LNCaP clone FGC (cell line): ENCODE results near the gene NOS1.
"Not testable (repeated sequence)": the region's sequence is repeated elsewhere in the genome, so short reads cannot be mapped to it uniquely, and the experiment has no call there.

Source experiments
- DNase-seq: peaks from one replicate; pipeline ENCODE4 v3.0.0-alpha.2; 2011; ENCODE audit warnings: low read depth
- H3K4me3 ChIP-seq: 2 replicates; pipeline ENCODE4 v1.5.1; 2011; ENCODE audit warnings: mild to moderate bottlenecking, low read depth, low read length, control low read depth
- TF ChIP-seq, protein P1 (sequence below): IDR thresholded peaks from 2 replicates; pipeline ENCODE4 v1.5.1; 2012; ENCODE audit warnings: mild to moderate bottlenecking; ENCODE audit not compliant: control insufficient read depth, insufficient read depth; ENCODE audit errors: extremely low read depth

The NOS1 gene

GRCh38 chr12:117235261-117235660, 126.2 kb downstream of the NOS1 start:
- DNase-seq: no peak
- no peak overlapping the region for H3K4me3 ChIP-seq
- TF ChIP-seq, protein P1, sequence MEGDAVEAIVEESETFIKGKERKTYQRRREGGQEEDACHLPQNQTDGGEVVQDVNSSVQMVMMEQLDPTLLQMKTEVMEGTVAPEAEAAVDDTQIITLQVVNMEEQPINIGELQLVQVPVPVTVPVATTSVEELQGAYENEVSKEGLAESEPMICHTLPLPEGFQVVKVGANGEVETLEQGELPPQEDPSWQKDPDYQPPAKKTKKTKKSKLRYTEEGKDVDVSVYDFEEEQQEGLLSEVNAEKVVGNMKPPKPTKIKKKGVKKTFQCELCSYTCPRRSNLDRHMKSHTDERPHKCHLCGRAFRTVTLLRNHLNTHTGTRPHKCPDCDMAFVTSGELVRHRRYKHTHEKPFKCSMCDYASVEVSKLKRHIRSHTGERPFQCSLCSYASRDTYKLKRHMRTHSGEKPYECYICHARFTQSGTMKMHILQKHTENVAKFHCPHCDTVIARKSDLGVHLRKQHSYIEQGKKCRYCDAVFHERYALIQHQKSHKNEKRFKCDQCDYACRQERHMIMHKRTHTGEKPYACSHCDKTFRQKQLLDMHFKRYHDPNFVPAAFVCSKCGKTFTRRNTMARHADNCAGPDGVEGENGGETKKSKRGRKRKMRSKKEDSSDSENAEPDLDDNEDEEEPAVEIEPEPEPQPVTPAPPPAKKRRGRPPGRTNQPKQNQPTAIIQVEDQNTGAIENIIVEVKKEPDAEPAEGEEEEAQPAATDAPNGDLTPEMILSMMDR: no peak

DNA sequence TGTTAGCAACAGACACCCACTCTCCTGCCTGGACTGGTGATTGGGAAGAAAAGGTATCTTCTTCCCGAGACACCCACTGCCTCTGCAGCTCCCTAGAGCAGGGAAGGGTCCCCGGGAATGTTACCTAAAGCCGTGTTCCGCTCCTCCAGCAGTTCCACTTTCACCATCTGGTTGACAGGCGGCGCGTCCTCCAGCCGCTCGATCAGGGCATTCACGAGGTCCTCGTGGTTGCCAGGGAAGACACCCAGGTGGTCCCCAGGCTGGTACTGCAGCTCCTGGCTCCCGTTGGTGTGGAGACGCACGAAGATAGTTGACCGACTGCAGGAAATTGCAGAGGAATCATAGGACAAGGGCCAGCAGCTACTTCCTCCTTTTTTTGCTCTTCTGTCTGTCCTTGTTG, 127.0 kb downstream of the NOS1 start:
- TF ChIP-seq, protein P1: no peak
- DNase-seq: no peak
- no peak overlapping the region for H3K4me3 ChIP-seq

DNA sequence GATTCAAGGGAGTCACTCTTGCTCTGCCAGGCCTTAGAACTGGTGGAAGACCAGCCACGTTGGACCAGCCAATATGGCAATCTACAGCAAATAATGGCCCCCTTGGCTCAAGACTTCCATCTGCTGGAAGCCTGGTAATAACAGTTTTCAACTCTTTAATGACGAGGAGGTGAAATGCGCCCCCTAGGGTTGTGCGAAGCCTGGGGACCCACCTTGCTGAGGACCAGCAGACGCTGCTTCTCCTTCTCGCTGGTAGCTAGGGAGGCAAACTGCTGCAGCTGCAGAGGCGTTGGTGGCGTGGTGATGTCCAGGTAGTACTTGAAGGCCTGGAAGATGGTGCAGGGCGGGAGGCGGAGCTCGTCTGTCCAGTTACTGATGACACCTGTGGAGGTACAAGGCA, 129.7 kb downstream of the NOS1 start:
- DNase-seq: no peak
- TF ChIP-seq, protein P1: no peak
- H3K4me3 ChIP-seq: no peak overlapping the region

DNA sequence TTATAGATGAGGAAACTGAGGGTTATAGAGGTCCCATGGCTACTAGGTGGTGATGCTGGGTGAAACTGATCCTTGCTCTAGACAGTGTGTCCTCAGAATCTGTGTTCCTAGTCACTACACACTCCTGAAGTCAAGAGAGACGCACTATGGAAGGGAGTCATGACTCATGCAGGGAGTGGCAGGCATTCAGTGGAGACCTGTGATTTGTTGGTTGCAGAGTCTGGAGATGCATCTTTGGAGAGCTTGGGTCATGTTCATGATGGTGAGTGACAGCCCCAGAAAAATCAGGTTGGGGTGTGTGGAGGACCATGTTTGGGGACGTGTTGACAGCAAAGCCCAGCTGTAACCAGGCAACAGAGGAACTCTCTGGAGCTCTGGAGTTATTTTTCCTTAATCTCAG, 133.2 kb downstream of the NOS1 start:
- DNase-seq: no peak
- TF ChIP-seq, protein P1: no peak

GRCh38 chr12:117227000-117227653, 134.3 kb downstream of the NOS1 start:
- DNase-seq: no peak
- no peak overlapping the region for H3K4me3 ChIP-seq
- TF ChIP-seq, protein P1: no peak

More for the DNA sequence above, 133.2 kb downstream of the NOS1 start:
- H3K4me3 ChIP-seq: no peak overlapping the region

- TF ChIP-seq, protein P1: no peak
- no peak overlapping the region for H3K4me3 ChIP-seq
- DNase-seq: no peak
These were observed 134.9 kb downstream of the NOS1 start for GRCh38 chr12:117226505-117226904.

DNA sequence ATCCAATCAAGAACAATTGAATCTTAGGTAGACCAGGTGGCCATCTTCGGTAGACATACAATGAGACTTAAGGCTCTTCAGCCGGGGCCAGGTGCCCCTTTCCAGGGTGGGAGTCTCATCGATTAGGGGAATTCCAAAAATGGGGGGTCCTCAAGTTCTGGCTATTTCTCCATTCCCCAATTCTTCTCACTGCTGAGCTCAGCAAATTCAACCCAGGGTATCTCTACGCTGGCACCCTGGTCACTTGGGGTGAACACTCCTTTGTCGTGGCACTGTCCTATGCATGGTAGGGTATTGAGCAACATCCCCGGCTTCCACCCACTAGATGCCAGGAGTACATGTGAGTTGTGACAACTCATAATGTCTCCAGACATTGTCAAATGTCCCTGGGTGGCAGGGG, 136.2 kb downstream of the NOS1 start:
- TF ChIP-seq, protein P1: no peak
- no peak for DNase-seq
- H3K4me3 ChIP-seq: no peak overlapping the region

- not testable (repeated sequence) for H3K4me3 ChIP-seq, DNase-seq
These were observed 140.5 kb downstream of the NOS1 start for GRCh38 chr12:117220947-117221346.
